ENCODE data around the gene AMIGO3. TPM values are rescaled to one million over a fixed set of nuclear protein-coding genes. Genes with fewer than 3 reads are reported as not detected.

The AMIGO3 gene
- total RNA-seq, 1 donor from 2014 or later, result 1.8 TPM

GRCh38 chr3:49725906-49726681 lies 6.6 kb upstream of the AMIGO3 start:
- DNase-seq (ENCODE audit: low read depth), result no peak

- DNase-seq (ENCODE audit: low read depth), result no peak
Measured at GRCh38 chr3:49724586-49724985, 5.1 kb upstream of the AMIGO3 start.

GRCh38 chr3:49723628-49724551 lies 4.4 kb upstream of the AMIGO3 start, which contains the start of gene GMPPB:
Gene GMPPB, minus strand, starts transcription at chr3:49723951. Its CDS starts 225 bp downstream, at chr3:49723726.
- peak; percentile 97 for DNase-seq (ENCODE audit: low read depth)

- peak; percentile 20 for DNase-seq (ENCODE audit: low read depth)
Measured at GRCh38 chr3:49723296-49723627, 3.8 kb upstream of the AMIGO3 start.

- DNase-seq (ENCODE audit: low read depth), result no peak
Measured at GRCh38 chr3:49722896-49723295, 3.4 kb upstream of the AMIGO3 start.

- DNase-seq (ENCODE audit: low read depth), result no peak
Measured at GRCh38 chr3:49721896-49722781, 2.7 kb upstream of the AMIGO3 start.

GRCh38 chr3:49721596-49721895 lies 2.1 kb upstream of the AMIGO3 start:
- DNase-seq (ENCODE audit: low read depth), result no peak

GRCh38 chr3:49720855-49721595 lies 1.5 kb upstream of the AMIGO3 start:
- no peak for DNase-seq (ENCODE audit: low read depth)

- DNase-seq (ENCODE audit: low read depth), result no peak
Measured at GRCh38 chr3:49718858-49719213, 648 bp downstream of the AMIGO3 start.

GRCh38 chr3:49717959-49718857 lies 1.3 kb downstream of the AMIGO3 start:
- DNase-seq (ENCODE audit: low read depth), result no peak

GRCh38 chr3:49717211-49717958 lies 2.1 kb downstream of the AMIGO3 start:
- DNase-seq (ENCODE audit: low read depth), result no peak

GRCh38 chr3:49716691-49717210 lies 2.7 kb downstream of the AMIGO3 start:
- DNase-seq (ENCODE audit: low read depth), result no peak

GRCh38 chr3:49716169-49716568 lies 3.3 kb downstream of the AMIGO3 start:
- DNase-seq (ENCODE audit: low read depth), result no peak

- peak; percentile 47 for DNase-seq (ENCODE audit: low read depth)
Measured at GRCh38 chr3:49715611-49716121, 3.8 kb downstream of the AMIGO3 start.

GRCh38 chr3:49714728-49715550 lies 4.5 kb downstream of the AMIGO3 start:
- peak; percentile 60 for DNase-seq (ENCODE audit: low read depth)

- DNase-seq (ENCODE audit: low read depth), result no peak
Measured at GRCh38 chr3:49713336-49714105, 6.0 kb downstream of the AMIGO3 start.
